ENCODE results near the gene HLA-DOB.

HLA-DOB gene

DNA sequence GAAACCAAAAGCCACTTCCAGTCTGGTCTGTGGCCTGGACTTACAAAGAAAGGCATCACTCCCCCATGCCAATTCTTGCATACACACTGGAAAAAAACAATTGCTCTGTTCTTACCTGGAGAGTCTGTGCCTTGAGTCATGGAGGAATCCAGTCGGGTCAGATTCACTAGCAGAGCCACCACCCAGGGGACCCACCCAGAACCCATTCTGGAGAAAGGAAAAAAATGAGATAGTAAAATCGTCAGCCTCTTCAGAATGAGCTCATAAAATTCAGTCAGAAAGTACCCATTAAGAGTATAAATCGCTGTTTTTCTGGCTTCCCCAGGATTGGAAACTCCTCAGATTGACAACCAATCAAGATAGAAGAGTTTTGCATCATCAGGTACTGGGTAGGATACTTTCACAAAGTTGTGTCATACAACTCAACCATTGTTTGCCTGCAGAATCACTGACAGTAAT, at the start of gene HLA-DOB:
Gene HLA-DOB, minus strand, starts transcription at position 257 of the 459 bp plus-strand sequence. Its CDS starts 51 bp downstream, at position 206.
- Histone ChIP-seq H3K9ac (ENCODE audit: insufficient read length, low read depth) (no peak within 1 kb of the TSS), H3K4me3 (ENCODE audit: insufficient read length, low read depth) (no peak within 1 kb of the TSS), H3K9me3 (ENCODE audit: insufficient read depth, low read length) (no peaks in the 10 kb centered on the region), H3K4me1 (ENCODE audit: insufficient read depth, insufficient read length) (peaks cover 3% of the 10 kb centered on the region), H3K36me3 (ENCODE audit: insufficient read depth, insufficient read length, low read length) (no peaks in the 10 kb centered on the region), H3K27me3 (ENCODE audit: insufficient read depth, insufficient read length) (no peaks in the 10 kb centered on the region)
- no peak for DNase-seq (ENCODE audit: low read depth, low spot score)
- TF ChIP-seq YY1 (IDR thresholded peaks at IDR 0.05; ENCODE audit: insufficient read depth, insufficient read length) (no peak), SUZ12 (IDR thresholded peaks at IDR 0.05; ENCODE audit: extremely low read depth, insufficient read depth, insufficient read length) (no peak), ZNF274 (IDR thresholded peaks at IDR 0.05; ENCODE audit: low read depth, low read length) (no peak)

DNA sequence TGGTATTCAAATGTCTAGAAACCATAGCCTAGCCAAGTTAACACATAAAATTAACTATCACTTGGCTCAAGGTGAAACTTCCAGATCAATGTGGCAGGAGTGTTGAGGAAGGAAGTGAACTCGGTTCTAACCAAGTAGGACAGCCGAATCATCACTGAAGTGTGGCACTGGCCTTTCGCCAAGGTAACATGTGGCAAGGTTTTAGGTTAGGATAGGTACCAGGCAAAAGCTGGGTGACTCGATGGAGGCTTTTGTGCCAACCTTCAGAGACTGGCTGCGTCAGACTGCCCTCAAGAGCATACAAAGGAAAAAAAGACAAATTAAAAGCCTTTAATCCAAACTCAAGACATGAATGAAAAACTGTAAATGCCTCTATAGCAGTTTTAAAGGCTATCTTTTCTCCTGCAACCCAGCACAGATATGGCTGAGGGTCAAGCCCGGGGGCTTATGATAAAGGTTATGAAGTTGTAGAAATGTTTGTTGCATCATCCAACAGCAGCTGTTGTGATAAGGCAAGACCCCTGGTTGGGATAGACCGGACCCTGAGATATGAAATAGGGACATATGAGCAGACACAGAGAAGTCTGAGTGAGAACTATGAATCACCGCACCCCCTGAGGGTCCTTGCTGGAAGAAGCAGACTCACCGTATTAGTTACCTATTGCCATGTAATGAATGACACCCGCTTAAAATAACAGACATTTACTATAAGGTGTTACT, 49.1 kb upstream of the HLA-DOB start:
- Histone ChIP-seq H3K4me3 (ENCODE audit: insufficient read length, low read depth) (no peak overlapping the region), H3K9me3 (ENCODE audit: insufficient read depth, low read length) (no peaks in the 10 kb centered on the region), H3K27me3 (ENCODE audit: insufficient read depth, insufficient read length) (no peaks in the 10 kb centered on the region), H3K9ac (ENCODE audit: insufficient read length, low read depth) (no peak overlapping the region), H3K36me3 (ENCODE audit: insufficient read depth, insufficient read length, low read length) (no peaks in the 10 kb centered on the region), H3K4me1 (ENCODE audit: insufficient read depth, insufficient read length) (no peaks in the 10 kb centered on the region)
- TF ChIP-seq SUZ12 (IDR thresholded peaks at IDR 0.05; ENCODE audit: extremely low read depth, insufficient read depth, insufficient read length), result no peak
- TF ChIP-seq YY1 (IDR thresholded peaks at IDR 0.05; ENCODE audit: insufficient read depth, insufficient read length), result no peak
- TF ChIP-seq ZNF274 (IDR thresholded peaks at IDR 0.05; ENCODE audit: low read depth, low read length), result no peak
- no peak for DNase-seq (ENCODE audit: low read depth, low spot score)

- DNase-seq (ENCODE audit: low read depth, low spot score), result no peak
- H3K4me1 ChIP-seq (ENCODE audit: insufficient read depth, insufficient read length), result no peaks in the 10 kb centered on the region
- no peaks in the 10 kb centered on the region for H3K9me3 ChIP-seq (ENCODE audit: insufficient read depth, low read length)
- H3K27me3 ChIP-seq (ENCODE audit: insufficient read depth, insufficient read length), result peaks cover 1% of the 10 kb centered on the region
- no peak for TF ChIP-seq SUZ12 (IDR thresholded peaks at IDR 0.05; ENCODE audit: extremely low read depth, insufficient read depth, insufficient read length)
- TF ChIP-seq YY1 (IDR thresholded peaks at IDR 0.05; ENCODE audit: insufficient read depth, insufficient read length), result no peak
- TF ChIP-seq ZNF274 (IDR thresholded peaks at IDR 0.05; ENCODE audit: low read depth, low read length), result no peak
- H3K4me3 ChIP-seq (ENCODE audit: insufficient read length, low read depth), result no peak overlapping the region
- no peak overlapping the region for H3K9ac ChIP-seq (ENCODE audit: insufficient read length, low read depth)
- H3K36me3 ChIP-seq (ENCODE audit: insufficient read depth, insufficient read length, low read length), result no peaks in the 10 kb centered on the region
Observed at GRCh38 chr6:32862725-32863124, 45.9 kb upstream of the HLA-DOB start.

DNA sequence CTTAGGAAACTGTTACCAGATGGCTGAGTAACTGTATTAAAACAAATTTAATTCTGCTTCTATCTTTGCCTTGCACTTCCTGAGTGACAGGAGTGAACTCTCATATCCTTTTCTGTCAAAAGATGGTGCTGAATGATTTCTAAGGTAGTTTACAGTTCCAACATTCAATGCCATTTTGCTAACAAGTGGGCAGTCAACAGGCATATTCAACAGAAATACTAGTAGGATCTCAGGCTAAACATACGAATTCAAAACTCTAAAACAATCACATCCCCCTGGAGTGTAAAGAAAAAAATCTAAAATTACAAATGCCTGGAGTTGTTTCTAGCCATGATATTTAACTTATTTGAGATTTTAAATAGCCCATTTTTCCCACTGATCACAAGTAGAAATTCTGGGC, 43.9 kb upstream of the HLA-DOB start:
- no peaks in the 10 kb centered on the region for H3K36me3 ChIP-seq (ENCODE audit: insufficient read depth, insufficient read length, low read length)
- no peak overlapping the region for H3K9ac ChIP-seq (ENCODE audit: insufficient read length, low read depth)
- no peak overlapping the region for H3K4me3 ChIP-seq (ENCODE audit: insufficient read length, low read depth)
- no peak for TF ChIP-seq YY1 (IDR thresholded peaks at IDR 0.05; ENCODE audit: insufficient read depth, insufficient read length)
- no peak for TF ChIP-seq ZNF274 (IDR thresholded peaks at IDR 0.05; ENCODE audit: low read depth, low read length)
- no peak for TF ChIP-seq SUZ12 (IDR thresholded peaks at IDR 0.05; ENCODE audit: extremely low read depth, insufficient read depth, insufficient read length)
- no peaks in the 10 kb centered on the region for H3K9me3 ChIP-seq (ENCODE audit: insufficient read depth, low read length)
- DNase-seq (ENCODE audit: low read depth, low spot score), result no peak
- peaks cover 14% of the 10 kb centered on the region for H3K27me3 ChIP-seq (ENCODE audit: insufficient read depth, insufficient read length)
- H3K4me1 ChIP-seq (ENCODE audit: insufficient read depth, insufficient read length), result no peaks in the 10 kb centered on the region

DNA sequence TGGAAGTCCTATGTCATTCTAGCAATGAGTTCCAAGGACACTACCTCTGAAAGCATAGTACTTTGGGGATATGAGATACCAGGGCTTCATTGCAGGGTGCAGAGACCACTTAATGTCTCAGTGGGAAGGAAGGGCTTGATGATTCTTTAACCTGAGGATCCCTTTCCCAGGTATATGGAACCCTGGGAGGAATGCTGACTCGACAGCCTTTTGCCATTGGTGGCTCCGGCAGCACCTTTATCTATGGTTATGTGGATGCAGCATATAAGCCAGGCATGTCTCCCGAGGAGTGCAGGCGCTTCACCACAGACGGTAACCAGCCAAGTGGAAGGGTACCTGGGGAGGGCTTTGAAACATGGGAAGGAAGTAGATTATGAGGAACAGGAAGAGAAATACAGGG, 41.4 kb upstream of the HLA-DOB start:
- Histone ChIP-seq H3K4me3 (ENCODE audit: insufficient read length, low read depth) (no peak overlapping the region), H3K27me3 (ENCODE audit: insufficient read depth, insufficient read length) (peaks cover 36% of the 10 kb centered on the region), H3K36me3 (ENCODE audit: insufficient read depth, insufficient read length, low read length) (no peaks in the 10 kb centered on the region), H3K9me3 (ENCODE audit: insufficient read depth, low read length) (no peaks in the 10 kb centered on the region), H3K9ac (ENCODE audit: insufficient read length, low read depth) (no peak overlapping the region), H3K4me1 (ENCODE audit: insufficient read depth, insufficient read length) (no peaks in the 10 kb centered on the region)
- DNase-seq (ENCODE audit: low read depth, low spot score), result no peak
- TF ChIP-seq ZNF274 (IDR thresholded peaks at IDR 0.05; ENCODE audit: low read depth, low read length) (no peak), SUZ12 (IDR thresholded peaks at IDR 0.05; ENCODE audit: extremely low read depth, insufficient read depth, insufficient read length) (no peak), YY1 (IDR thresholded peaks at IDR 0.05; ENCODE audit: insufficient read depth, insufficient read length) (no peak)

- Histone ChIP-seq H3K27me3 (ENCODE audit: insufficient read depth, insufficient read length) (peaks cover 45% of the 10 kb centered on the region), H3K9ac (ENCODE audit: insufficient read length, low read depth) (no peak overlapping the region), H3K9me3 (ENCODE audit: insufficient read depth, low read length) (no peaks in the 10 kb centered on the region), H3K36me3 (ENCODE audit: insufficient read depth, insufficient read length, low read length) (no peaks in the 10 kb centered on the region), H3K4me3 (ENCODE audit: insufficient read length, low read depth) (no peak overlapping the region), H3K4me1 (ENCODE audit: insufficient read depth, insufficient read length) (no peaks in the 10 kb centered on the region)
- TF ChIP-seq ZNF274 (IDR thresholded peaks at IDR 0.05; ENCODE audit: low read depth, low read length) (no peak), SUZ12 (IDR thresholded peaks at IDR 0.05; ENCODE audit: extremely low read depth, insufficient read depth, insufficient read length) (no peak), YY1 (IDR thresholded peaks at IDR 0.05; ENCODE audit: insufficient read depth, insufficient read length) (no peak)
- DNase-seq (ENCODE audit: low read depth, low spot score), result no peak
Observed at GRCh38 chr6:32857156-32857891, 40.5 kb upstream of the HLA-DOB start.
